Sigmoid colon (tissue), 7 donors: ENCODE results near the gene UGT1A6. TPM values are rescaled to one million over a fixed set of nuclear protein-coding genes. Genes with fewer than 3 reads are reported as not detected.

ENCODE experiments used
- DNase-seq: peaks from one replicate; pipeline ENCODE4 v3.0.0-alpha.2; 2019
- H3K27ac ChIP-seq, 4 donors: fragments of 200-600 bp; sonication (generic); one replicate each; pipeline ENCODE4 v1.5.1; 2016 to 2019; ENCODE audit warnings: mild to moderate bottlenecking in 1 of 4
- H3K27me3 ChIP-seq, 3 donors: fragments of 200-600 bp; sonication (generic); one replicate each; pipeline ENCODE4 v1.5.1; 2019; ENCODE audit warnings: mild to moderate bottlenecking in 1 of 3
- H3K36me3 ChIP-seq, 4 donors: fragments of 200-600 bp; sonication (generic); one replicate each; pipeline ENCODE4 v1.5.1; 2016 to 2019
- H3K4me1 ChIP-seq, 4 donors: fragments of 200-600 bp; sonication (generic); one replicate each; pipeline ENCODE4 v1.5.1; 2017 to 2019
- H3K4me3 ChIP-seq, 4 donors: fragments of 200-600 bp; sonication (generic); one replicate each; pipeline ENCODE4 v1.5.1; 2017 to 2019; ENCODE audit warnings: mild to moderate bottlenecking in 2 of 4, moderate library complexity in 1 of 4
- H3K9me3 ChIP-seq, 4 donors: fragments of 200-600 bp in 3 of 4; sonication (generic) in 3 of 4; one replicate each; pipeline versions ENCODE4 v1.5.1 to v1.6.1; 2013 to 2019
- CTCF ChIP-seq, 4 experiments: fragments of 450-650 bp in 3 of 4; fragments of 200-600 bp in 1 of 4; IDR thresholded peaks; one replicate each; pipeline ENCODE4 v1.5.1; 2016 to 2019; ENCODE audit warnings: antibody characterized with exemption in 4 of 4, mild to moderate bottlenecking in 3 of 4, moderate library complexity in 2 of 4
- EP300 ChIP-seq, 4 donors: sonication (generic); formaldehyde crosslinking; IDR thresholded peaks; one replicate each; pipeline ENCODE4 v1.6.1; 2017; ENCODE audit warnings: antibody characterized with exemption in 4 of 4
- POLR2A ChIP-seq, 2 donors: fragments of 450-650 bp; IDR thresholded peaks; one replicate each; pipeline ENCODE4 v1.6.1; 2016; ENCODE audit warnings: antibody characterized with exemption in 2 of 2, mild to moderate bottlenecking in 2 of 2, moderate library complexity in 2 of 2
- POLR2AphosphoS5 ChIP-seq, 4 donors: sonication (generic); formaldehyde crosslinking; IDR thresholded peaks; one replicate each; pipeline ENCODE4 v1.6.1; 2017; ENCODE audit warnings: antibody characterized with exemption in 4 of 4
- WGBS, 2 donors: extraction: QIAGEN DNeasy Blood & Tissue Kit; methylation state at CpG; one replicate each; pipeline ENCODE4 v1.1.7; 2013; 5-methylcytosine and 5-hydroxymethylcytosine counted together
- intact Hi-C: fragments of 100-400 bp; cut with DNase I; formaldehyde crosslinking; loops from one replicate; pipeline ENCODE4 v1.15.1; 2023
- polyA plus RNA-seq, 3 donors: library from polyadenylated mRNA; stranded (reverse); fragments of 200-250 nt; gene quantifications; one replicate each; pipeline ENCODE4 v1.2.3, GENCODE V29; 2013
- total RNA-seq, 4 donors: library from RNA; depleted of rRNA; stranded (reverse); fragments of >200 nt; gene quantifications; one replicate each; pipeline ENCODE4 v1.1.0, GENCODE V29; 2016
- donor health status: healthy with polysubstance abuse.
- donor health status: Bipolar disorder and iron deficiency.
- donor health status: healthy.

The UGT1A6 gene
- total and polyA plus RNA-seq, 7 donors: 3.0 TPM; not detected in 6

- Histone ChIP-seq H3K27me3 (no peaks in the 10 kb centered on the region), H3K36me3 (no peaks in the 10 kb centered on the region), H3K4me1 (no peaks in the 10 kb centered on the region), H3K9me3 (no peaks in the 10 kb centered on the region), H3K27ac (no peak overlapping the region), H3K4me3 (no peak overlapping the region)
- 12 to 58% methylated on average over 7 of the region's 7 CpGs for WGBS, 2 donors
- TF ChIP-seq POLR2A (IDR thresholded peaks at IDR 0.05): no peak
- no peak for TF ChIP-seq POLR2AphosphoS5 (IDR thresholded peaks at IDR 0.05)
- TF ChIP-seq CTCF (IDR thresholded peaks at IDR 0.05): no peak
- DNase-seq: no peak
- intact Hi-C loops: no loop called here
These were observed 71.6 kb downstream of the UGT1A6 start for GRCh38 chr2:233764264-233764663.

GRCh38 chr2:233764761-233765160, 72.1 kb downstream of the UGT1A6 start:
- 69 to 74% methylated on average over 3 of the region's 3 CpGs for WGBS, 2 donors
- Histone ChIP-seq H3K27ac (no peak overlapping the region), H3K9me3 (no peaks in the 10 kb centered on the region), H3K36me3 (no peaks in the 10 kb centered on the region), H3K27me3 (no peaks in the 10 kb centered on the region), H3K4me1 (no peaks in the 10 kb centered on the region), H3K4me3 (no peak overlapping the region)
- TF ChIP-seq EP300 (IDR thresholded peaks at IDR 0.05): no peak
- intact Hi-C loops: no loop called here
- DNase-seq: no peak

GRCh38 chr2:233766416-233766815, 73.7 kb downstream of the UGT1A6 start:
- intact Hi-C loops: no loop called here
- no peak for TF ChIP-seq POLR2A (IDR thresholded peaks at IDR 0.05)
- TF ChIP-seq EP300 (IDR thresholded peaks at IDR 0.05): no peak
- no peak for TF ChIP-seq POLR2AphosphoS5 (IDR thresholded peaks at IDR 0.05)
- no peak for TF ChIP-seq CTCF (IDR thresholded peaks at IDR 0.05)
- DNase-seq: no peak
- H3K4me1 ChIP-seq: no peaks in the 10 kb centered on the region
- H3K4me3 ChIP-seq: no peak overlapping the region
- no peak overlapping the region for H3K27ac ChIP-seq
- H3K9me3 ChIP-seq: no peaks in the 10 kb centered on the region
- 70 to 78% methylated on average over 4 of the region's 4 CpGs for WGBS, 2 donors
- no peaks in the 10 kb centered on the region for H3K36me3 ChIP-seq
- H3K27me3 ChIP-seq: no peaks in the 10 kb centered on the region

GRCh38 chr2:233768076-233768475, 75.4 kb downstream of the UGT1A6 start:
- H3K36me3 ChIP-seq: no peaks in the 10 kb centered on the region
- no peak for TF ChIP-seq POLR2A (IDR thresholded peaks at IDR 0.05)
- TF ChIP-seq POLR2AphosphoS5 (IDR thresholded peaks at IDR 0.05): no peak
- TF ChIP-seq CTCF (IDR thresholded peaks at IDR 0.05): no peak
- no peak for TF ChIP-seq EP300 (IDR thresholded peaks at IDR 0.05)
- 84 to 94% methylated on average over 4 of the region's 4 CpGs for WGBS, 2 donors
- intact Hi-C loops: no loop called here
- H3K4me3 ChIP-seq: no peak overlapping the region
- no peaks in the 10 kb centered on the region for H3K9me3 ChIP-seq
- H3K4me1 ChIP-seq: no peaks in the 10 kb centered on the region
- H3K27ac ChIP-seq: no peak overlapping the region
- no peaks in the 10 kb centered on the region for H3K27me3 ChIP-seq
- DNase-seq: no peak

GRCh38 chr2:233769260-233769659, 76.6 kb downstream of the UGT1A6 start:
- Histone ChIP-seq H3K36me3 (no peaks in the 10 kb centered on the region), H3K4me3 (no peak overlapping the region), H3K4me1 (no peaks in the 10 kb centered on the region), H3K9me3 (no peaks in the 10 kb centered on the region), H3K27ac (no peak overlapping the region), H3K27me3 (no peaks in the 10 kb centered on the region)
- DNase-seq: no peak
- 94 to 96% methylated on average over 9 of the region's 9 CpGs for WGBS, 2 donors
- TF ChIP-seq POLR2A (IDR thresholded peaks at IDR 0.05): no peak
- no peak for TF ChIP-seq EP300 (IDR thresholded peaks at IDR 0.05)
- TF ChIP-seq CTCF (IDR thresholded peaks at IDR 0.05): no peak
- TF ChIP-seq POLR2AphosphoS5 (IDR thresholded peaks at IDR 0.05): no peak
- intact Hi-C loops: no loop called here
